Measurements from ENCODE around the gene BAAT. TPM values are rescaled to one million over a fixed set of nuclear protein-coding genes. Genes with fewer than 3 reads are reported as not detected.

Gene BAAT
- total RNA-seq, 4 donors from 2014 or later, result not detected

GRCh38 chr9:101387871-101388506, 3.2 kb upstream of the BAAT start:
- ATAC-seq (ENCODE audit: low FRiP score) (no peak), DNase-seq (ENCODE audit: low spot score) (no peak)
- TF ChIP-seq CTCF (IDR thresholded peaks at IDR 0.05), result no peak

GRCh38 chr9:101383361-101383760, 1.4 kb downstream of the BAAT start:
- DNase-seq (ENCODE audit: low spot score) (no peak), ATAC-seq (ENCODE audit: low FRiP score) (no peak)
- no peak for TF ChIP-seq CTCF (IDR thresholded peaks at IDR 0.05)

- DNase-seq (ENCODE audit: low spot score), result no peak
- ATAC-seq (ENCODE audit: low FRiP score), result no peak
- TF ChIP-seq CTCF (IDR thresholded peaks at IDR 0.05), result no peak
Measured at GRCh38 chr9:101381833-101382342, 2.9 kb downstream of the BAAT start.

- DNase-seq (ENCODE audit: low spot score) (no peak), ATAC-seq (ENCODE audit: low FRiP score) (no peak)
- no peak for TF ChIP-seq CTCF (IDR thresholded peaks at IDR 0.05)
Measured at GRCh38 chr9:101381118-101381517, 3.7 kb downstream of the BAAT start.

- TF ChIP-seq CTCF (IDR thresholded peaks at IDR 0.05), result no peak
- DNase-seq (ENCODE audit: low spot score) (no peak), ATAC-seq (ENCODE audit: low FRiP score) (no peak)
Measured at GRCh38 chr9:101380295-101380694, 4.5 kb downstream of the BAAT start.

- TF ChIP-seq CTCF (IDR thresholded peaks at IDR 0.05), result no peak
- ATAC-seq (ENCODE audit: low FRiP score), result no peak
- no peak for DNase-seq (ENCODE audit: low spot score)
Measured at GRCh38 chr9:101376111-101376848, 8.5 kb downstream of the BAAT start.

- DNase-seq (ENCODE audit: low spot score), result no peak
- no peak for ATAC-seq (ENCODE audit: low FRiP score)
- TF ChIP-seq CTCF (IDR thresholded peaks at IDR 0.05), result no peak
Measured at GRCh38 chr9:101375546-101375945, 9.3 kb downstream of the BAAT start.

All from omental fat pad (tissue), 4 donors.